Heart right ventricle (tissue), 16 donors: ENCODE measurements around the gene DHCR7. TPM values are rescaled to one million over a fixed set of nuclear protein-coding genes. Genes with fewer than 3 reads are reported as not detected.

Experiments used
- ATAC-seq, 8 donors: fragments of 200-7000 bp; cut with Tn5 transposase; one replicate each; pipeline ENCODE4 v1.9.1; 2020; ENCODE audit warnings: mild to moderate bottlenecking in 8 of 8, moderate library complexity in 8 of 8, moderate number of reproducible peaks in 1 of 8
- DNase-seq, 2 donors: peaks; one replicate each; pipeline ENCODE4 v3.0.0-alpha.2; 2020
- H3K27ac ChIP-seq, 10 donors: fragments of 200-600 bp; sonication (generic) in 2 of 10; one replicate each; pipeline versions ENCODE4 v1.5.0 to v1.8.0; 2020 to 2022; ENCODE audit warnings: mild to moderate bottlenecking in 3 of 10
- H3K27me3 ChIP-seq, 7 donors: fragments of 200-600 bp; one replicate each; pipeline ENCODE4 v1.8.0; 2021 to 2022; ENCODE audit warnings: mild to moderate bottlenecking in 2 of 7
- H3K36me3 ChIP-seq, 9 donors: fragments of 200-600 bp; sonication (generic) in 1 of 9; one replicate each; pipeline versions ENCODE4 v1.5.0 to v1.8.0; 2020 to 2022; ENCODE audit warnings: mild to moderate bottlenecking in 2 of 9
- H3K4me1 ChIP-seq, 9 donors: fragments of 200-600 bp; sonication (generic) in 1 of 9; one replicate each; pipeline versions ENCODE4 v1.5.0 to v1.8.0; 2020 to 2022; ENCODE audit warnings: mild to moderate bottlenecking in 4 of 9
- H3K4me3 ChIP-seq, 10 donors: fragments of 200-600 bp; sonication (generic) in 2 of 10; one replicate each; pipeline versions ENCODE4 v1.5.0 to v1.8.0; 2020 to 2022; ENCODE audit warnings: mild to moderate bottlenecking in 7 of 10, moderate library complexity in 2 of 10
- H3K9me3 ChIP-seq, 11 donors: fragments of 200-600 bp in 10 of 11; sonication (generic) in 2 of 11; one replicate each; pipeline versions ENCODE4 v1.5.0 to v1.8.0; 2013 to 2022; ENCODE audit warnings: mild to moderate bottlenecking in 2 of 11, control low read depth in 1 of 11, moderate library complexity in 1 of 11
- CTCF ChIP-seq, 9 donors: fragments of 200-600 bp; sonication (generic) in 2 of 9; IDR thresholded peaks; one replicate each; pipeline versions ENCODE4 v1.5.0 to v1.8.0; 2021 to 2022; ENCODE audit warnings: antibody characterized with exemption in 9 of 9, mild to moderate bottlenecking in 5 of 9, moderate library complexity in 1 of 9
- WGBS, 2 donors: extraction: QIAGEN DNeasy Blood & Tissue Kit; methylation state at CpG; one replicate each; pipeline ENCODE4 v1.1.7; 2013; ENCODE audit warnings: inconsistent platforms in 1 of 2; 5-methylcytosine and 5-hydroxymethylcytosine counted together
- intact Hi-C, 10 donors: fragments of 100-400 bp; cut with DNase I; formaldehyde crosslinking; loops; one replicate each; pipeline versions ENCODE4 v1.11.1 to v1.14.2; 2022
- polyA plus RNA-seq, 2 donors: library from polyadenylated mRNA; stranded (reverse); fragments of 200-250 nt; gene quantifications; one replicate each; pipeline ENCODE4 v1.2.3, GENCODE V29; 2013
- total RNA-seq, 10 donors: library from RNA; stranded (reverse); fragmentation: NEBNext Ultra II Directional in 3 of 10; extraction: Animal tissue kit (Norgen Biotek cat#: 25700) in 3 of 10; gene quantifications; one replicate each; pipeline versions ENCODE4 v1.2.1 to v1.2.4, GENCODE V29; 2021 to 2023
- donor health status: Arrhythmogenic right ventricular cardiomyopathy.
- donor health status: ischemic (EF 13 %, LVEDD 7.1; RV severe dilation, severe dysfunction).
- donor health status: healthy with polysubstance abuse.
- donor health status: DM: no; HTN: yes; CAD: no.
- donor health status: DM: no; HTN: no; CAD: no.
- donor health status: ischemic (EF 25% LVEDD 6.9; RV normal size, moderate dysfunction).
- donor health status: ischemic (EF 25% LVEDD 5.7; RV mildly dilated, moderate dysfunction).
- donor health status: healthy.
- donor health status: DM: yes; HTN: yes; CAD: no.
- donor health status: Ischemic cardiomyopathy.
- donor health status: ischemic (EF 35%, LVEDD 5.7; RV mildly dilated, moderate dysfunction).
- donor health status: nonischemic (EF 11% LVEDD 7.7; RV severe dilation, severe dysfunction).
- donor health status: DM: yes; HTN: yes; CAD: no.
- donor health status: PGD.
- donor health status: ischemic (EF 29% LVEDD 5.4; RV normal size, mild dysfunction).
- donor health status: nonischemic (EF 23%, LVEDD 6.1; RV moderate dilation, normal function).

The DHCR7 gene
- total and polyA plus RNA-seq, 12 donors: 13.5 to 49.6 (median 28.1) TPM

GRCh38 chr11:71432761-71433647 lies 15.2 kb downstream of the DHCR7 start:
- Histone ChIP-seq H3K9me3 (no peaks in the 10 kb centered on the region), H3K4me1 (peaks cover 0 to 23% (median 12%) of the 10 kb centered on the region in 9 donors), H3K27ac (peak overlapping the region in 8 of 10 donors; percentile 22 to 65 (median 34)), H3K36me3 (peaks cover 0 to 27% (median 7%) of the 10 kb centered on the region in 9 donors), H3K27me3 (no peaks in the 10 kb centered on the region), H3K4me3 (no peak overlapping the region)
- peak in 6 of 8 donors; percentile 19 to 86 (median 40) for ATAC-seq
- intact Hi-C loops: no loop called here
- no peak for DNase-seq
- no peak for TF ChIP-seq CTCF (IDR thresholded peaks at IDR 0.05)
- WGBS, 2 donors: 75 to 87% methylated on average over 7 of the region's 7 CpGs

- DNase-seq (no peak), ATAC-seq (no peak)
- H3K9me3 ChIP-seq: peaks cover 0 to 4% (median 0%) of the 10 kb centered on the region in 11 donors
- H3K4me1 ChIP-seq: peaks cover 0 to 23% (median 12%) of the 10 kb centered on the region in 9 donors
- H3K27me3 ChIP-seq: no peaks in the 10 kb centered on the region
- TF ChIP-seq CTCF (IDR thresholded peaks at IDR 0.05): no peak
- WGBS, 2 donors: 44 to 55% methylated on average over 7 of the region's 7 CpGs
- no peak overlapping the region for H3K4me3 ChIP-seq
- no peak overlapping the region for H3K27ac ChIP-seq
- peaks cover 0 to 14% (median 7%) of the 10 kb centered on the region in 9 donors for H3K36me3 ChIP-seq
- intact Hi-C loops: no loop called here
Measured at GRCh38 chr11:71431271-71431670, 16.9 kb downstream of the DHCR7 start.

GRCh38 chr11:71430166-71430565 lies 18.0 kb downstream of the DHCR7 start:
- no peak for DNase-seq
- peaks cover 0 to 5% (median under 1%) of the 10 kb centered on the region in 9 donors for H3K36me3 ChIP-seq
- 89 to 94% methylated on average over 9 of the region's 9 CpGs for WGBS, 2 donors

GRCh38 chr11:71429701-71430100 lies 18.5 kb downstream of the DHCR7 start:
- no peak for TF ChIP-seq CTCF (IDR thresholded peaks at IDR 0.05)
- WGBS, 2 donors: 92 to 94% methylated on average over 6 of the region's 6 CpGs
- Histone ChIP-seq H3K4me1 (peaks cover 0 to 23% (median 12%) of the 10 kb centered on the region in 9 donors), H3K4me3 (no peak overlapping the region), H3K9me3 (peaks cover 0 to 4% (median 0%) of the 10 kb centered on the region in 11 donors), H3K27me3 (no peaks in the 10 kb centered on the region), H3K27ac (no peak overlapping the region), H3K36me3 (peaks cover 0 to under 1% (median 0%) of the 10 kb centered on the region in 9 donors)
- intact Hi-C loops: no loop called here
- no peak for ATAC-seq
- DNase-seq: no peak

More at GRCh38 chr11:71430166-71430565, 18.0 kb downstream of the DHCR7 start:
- no peak overlapping the region for H3K4me3 ChIP-seq
- no peak for ATAC-seq
- no peak for TF ChIP-seq CTCF (IDR thresholded peaks at IDR 0.05)
- H3K27me3 ChIP-seq: no peaks in the 10 kb centered on the region
- intact Hi-C loops: no loop called here
- H3K9me3 ChIP-seq: peaks cover 0 to 4% (median 0%) of the 10 kb centered on the region in 11 donors
- no peak overlapping the region for H3K27ac ChIP-seq
- peaks cover 0 to 23% (median 12%) of the 10 kb centered on the region in 9 donors for H3K4me1 ChIP-seq
